Right hindlimb (tissue), 1 donor: ENCODE measurements around the gene TYW5.
"Not testable (repeated sequence)": the region's sequence is repeated elsewhere in the genome, so short reads cannot be mapped to it uniquely, and the experiment has no call there.

ENCODE experiments used
- DNase-seq: peaks from one replicate; pipeline ENCODE4 v3.0.0-alpha.2; 2018

TYW5 gene

GRCh38 chr2:199912553-199913114, 42.7 kb downstream of the TYW5 start:
- DNase-seq = not testable (repeated sequence)

- no peak for DNase-seq
Observed at GRCh38 chr2:199911877-199912161, 43.5 kb downstream of the TYW5 start.

- peak; percentile 98 for DNase-seq
Observed at GRCh38 chr2:199911052-199911876, 44.0 kb downstream of the TYW5 start, which contains the start of gene C2orf69. Gene C2orf69, plus strand, starts transcription at chr2:199911293. Its CDS starts 146 bp downstream, at chr2:199911439.

- no peak for DNase-seq
Observed at GRCh38 chr2:199910338-199911051, 44.8 kb downstream of the TYW5 start.

GRCh38 chr2:199907008-199907714, 48.1 kb downstream of the TYW5 start:
- no peak for DNase-seq

GRCh38 chr2:199903111-199903510, 52.2 kb downstream of the TYW5 start:
- no peak for DNase-seq

- DNase-seq = no peak
Observed at GRCh38 chr2:199902486-199903110, 52.7 kb downstream of the TYW5 start.

- no peak for DNase-seq
Observed at GRCh38 chr2:199901942-199902341, 53.3 kb downstream of the TYW5 start.

GRCh38 chr2:199896617-199897016, 58.7 kb downstream of the TYW5 start:
- DNase-seq = no peak

GRCh38 chr2:199895406-199895805, 59.9 kb downstream of the TYW5 start:
- DNase-seq = no peak

GRCh38 chr2:199883474-199884212, 71.6 kb downstream of the TYW5 start:
- no peak for DNase-seq

- no peak for DNase-seq
Observed at GRCh38 chr2:199882667-199883066, 72.6 kb downstream of the TYW5 start.
